ENCODE data around the gene WNT8A. TPM values are rescaled to one million over a fixed set of nuclear protein-coding genes. Genes with fewer than 3 reads are reported as not detected.

Gene WNT8A
- total and polyA plus RNA-seq, 4 donors = not detected

GRCh38 chr5:138096997-138097828 lies 13.4 kb downstream of the WNT8A start:
- H3K27me3 ChIP-seq (ENCODE audit: control insufficient read depth in 1 of 2, insufficient read depth in 2 of 2, low read length in 1 of 2) = peaks cover 0 to 3% of the 10 kb centered on the region in 2 donors
- H3K36me3 ChIP-seq (ENCODE audit: control insufficient read depth in 1 of 2, insufficient read depth in 2 of 2, low read length in 1 of 2) = no peaks in the 10 kb centered on the region
- no peaks in the 10 kb centered on the region for H3K4me1 ChIP-seq (ENCODE audit: control insufficient read depth in 1 of 2, insufficient read depth in 2 of 2, low read length in 2 of 2)
- no peaks in the 10 kb centered on the region for H3K9me3 ChIP-seq (ENCODE audit: control insufficient read depth, low read length)
- DNase-seq (no peak), ATAC-seq (ENCODE audit: low FRiP score) (no peak)
- H3K27ac ChIP-seq (ENCODE audit: low read depth in 1 of 2, low read length in 2 of 2) = no peak overlapping the region
- intact Hi-C loops (cut with DNase I) = no loop called here
- no peak overlapping the region for H3K4me3 ChIP-seq (ENCODE audit: low read length in 2 of 2)
- WGBS, 2 donors = 89 to 91% methylated on average over 11 of the region's 11 CpGs

DNA sequence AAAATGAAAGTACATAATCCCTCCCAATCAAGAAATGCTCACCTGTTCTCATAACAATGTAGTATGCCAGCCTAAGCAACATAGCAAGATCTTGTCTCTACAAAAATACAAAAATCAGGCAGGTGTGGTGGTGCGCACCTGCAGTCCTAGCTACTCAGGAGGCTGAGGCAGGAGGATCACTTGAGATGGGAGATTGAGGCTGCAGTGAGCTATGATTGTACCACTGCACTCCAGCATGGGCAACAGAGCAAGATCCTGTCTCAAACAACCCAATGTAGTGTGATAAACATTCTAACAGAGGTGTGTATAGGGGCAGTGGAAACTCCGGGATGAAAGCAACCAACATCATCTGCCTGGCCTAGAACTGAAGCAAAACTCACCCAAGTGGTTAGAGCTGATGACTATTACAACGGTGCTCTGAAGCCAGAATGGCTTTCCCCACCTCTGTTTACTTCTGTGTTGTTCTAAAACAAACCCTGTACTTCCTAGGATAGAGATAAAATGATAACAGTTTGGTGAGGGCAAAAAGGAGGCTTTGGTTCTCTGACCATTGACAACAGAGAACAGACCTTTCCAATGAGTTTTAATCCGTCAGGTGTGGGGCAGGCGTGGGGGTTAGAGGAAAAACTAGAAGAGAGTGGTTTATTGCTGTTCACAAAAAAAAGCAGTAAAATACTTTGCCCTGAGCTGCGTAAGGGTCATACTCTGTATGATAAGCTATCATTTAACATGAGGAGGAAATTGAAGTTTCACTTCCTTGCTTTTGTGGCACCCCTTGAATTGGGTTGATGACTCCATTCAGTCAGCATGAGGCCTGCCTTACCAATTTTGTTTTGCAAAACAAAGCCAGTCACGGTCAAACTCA lies 18.9 kb downstream of the WNT8A start:
- intact Hi-C loops (cut with DNase I) = no loop called here
- H3K4me1 ChIP-seq (ENCODE audit: control insufficient read depth in 1 of 2, insufficient read depth in 2 of 2, low read length in 2 of 2) = no peaks in the 10 kb centered on the region
- no peak overlapping the region for H3K27ac ChIP-seq (ENCODE audit: low read depth in 1 of 2, low read length in 2 of 2)
- H3K36me3 ChIP-seq (ENCODE audit: control insufficient read depth in 1 of 2, insufficient read depth in 2 of 2, low read length in 1 of 2) = no peaks in the 10 kb centered on the region
- ATAC-seq (ENCODE audit: low FRiP score) = no peak
- no peak for DNase-seq
- H3K9me3 ChIP-seq (ENCODE audit: control insufficient read depth, low read length) = no peaks in the 10 kb centered on the region
- H3K27me3 ChIP-seq (ENCODE audit: control insufficient read depth in 1 of 2, insufficient read depth in 2 of 2, low read length in 1 of 2) = peaks cover 0 to 2% of the 10 kb centered on the region in 2 donors
- 58% methylated on average over 7 of the region's 7 CpGs for WGBS, 2 donors
- H3K4me3 ChIP-seq (ENCODE audit: low read length in 2 of 2) = no peak overlapping the region

- no peak for DNase-seq
- H3K36me3 ChIP-seq (ENCODE audit: control insufficient read depth in 1 of 2, insufficient read depth in 2 of 2, low read length in 1 of 2) = no peaks in the 10 kb centered on the region
- no peaks in the 10 kb centered on the region for H3K9me3 ChIP-seq (ENCODE audit: control insufficient read depth, low read length)
- H3K27me3 ChIP-seq (ENCODE audit: control insufficient read depth in 1 of 2, insufficient read depth in 2 of 2, low read length in 1 of 2) = peaks cover 0 to 2% of the 10 kb centered on the region in 2 donors
- no peak overlapping the region for H3K27ac ChIP-seq (ENCODE audit: low read depth in 1 of 2, low read length in 2 of 2)
- WGBS, 2 donors = 6 to 12% methylated on average over 3 of the region's 3 CpGs
- intact Hi-C loops (cut with DNase I) = no loop called here
- no peaks in the 10 kb centered on the region for H3K4me1 ChIP-seq (ENCODE audit: control insufficient read depth in 1 of 2, insufficient read depth in 2 of 2, low read length in 2 of 2)
- no peak for ATAC-seq (ENCODE audit: low FRiP score)
- no peak overlapping the region for H3K4me3 ChIP-seq (ENCODE audit: low read length in 2 of 2)
Observed at GRCh38 chr5:138103319-138103637, 19.4 kb downstream of the WNT8A start.

DNA sequence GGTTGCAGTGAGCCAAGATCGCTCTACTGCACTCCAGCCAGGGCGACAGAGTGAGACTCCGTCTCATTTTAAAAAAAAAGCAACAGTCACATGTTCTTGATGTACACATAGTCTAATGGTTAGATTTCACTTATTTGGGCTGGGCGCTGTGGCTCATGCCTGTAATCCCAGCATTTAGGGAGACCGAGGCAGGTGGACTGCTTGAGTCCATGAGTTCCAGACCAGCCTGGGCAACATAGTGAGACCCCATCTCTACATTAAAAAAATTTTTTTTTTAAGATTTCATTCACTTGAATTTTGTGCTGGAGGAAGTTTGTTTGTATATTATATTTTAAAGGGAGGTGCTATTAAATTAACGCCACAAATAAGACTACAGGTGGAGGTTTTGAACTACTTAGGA lies 21.9 kb downstream of the WNT8A start:
- DNase-seq (no peak), ATAC-seq (ENCODE audit: low FRiP score) (no peak)
- Histone ChIP-seq H3K36me3 (ENCODE audit: control insufficient read depth in 1 of 2, insufficient read depth in 2 of 2, low read length in 1 of 2) (no peaks in the 10 kb centered on the region), H3K9me3 (ENCODE audit: control insufficient read depth, low read length) (no peaks in the 10 kb centered on the region), H3K27ac (ENCODE audit: low read depth in 1 of 2, low read length in 2 of 2) (no peak overlapping the region), H3K4me3 (ENCODE audit: low read length in 2 of 2) (no peak overlapping the region), H3K4me1 (ENCODE audit: control insufficient read depth in 1 of 2, insufficient read depth in 2 of 2, low read length in 2 of 2) (no peaks in the 10 kb centered on the region), H3K27me3 (ENCODE audit: control insufficient read depth in 1 of 2, insufficient read depth in 2 of 2, low read length in 1 of 2) (peaks cover 0 to 2% of the 10 kb centered on the region in 2 donors)
- intact Hi-C loops (cut with DNase I) = no loop called here
- 86 to 88% methylated on average over 6 of the region's 6 CpGs for WGBS, 2 donors

- no peak overlapping the region for H3K4me3 ChIP-seq (ENCODE audit: low read length in 2 of 2)
- no peaks in the 10 kb centered on the region for H3K9me3 ChIP-seq (ENCODE audit: control insufficient read depth, low read length)
- intact Hi-C loops (cut with DNase I) = no loop called here
- H3K27ac ChIP-seq (ENCODE audit: low read depth in 1 of 2, low read length in 2 of 2) = no peak overlapping the region
- no peaks in the 10 kb centered on the region for H3K36me3 ChIP-seq (ENCODE audit: control insufficient read depth in 1 of 2, insufficient read depth in 2 of 2, low read length in 1 of 2)
- H3K27me3 ChIP-seq (ENCODE audit: control insufficient read depth in 1 of 2, insufficient read depth in 2 of 2, low read length in 1 of 2) = peaks cover 0 to under 1% of the 10 kb centered on the region in 2 donors
- 29 to 38% methylated on average over 1 of the region's 1 CpG for WGBS, 2 donors
- no peaks in the 10 kb centered on the region for H3K4me1 ChIP-seq (ENCODE audit: control insufficient read depth in 1 of 2, insufficient read depth in 2 of 2, low read length in 2 of 2)
- no peak for DNase-seq
- no peak for ATAC-seq (ENCODE audit: low FRiP score)
Observed at GRCh38 chr5:138107213-138107612, 23.4 kb downstream of the WNT8A start.

- no peak overlapping the region for H3K27ac ChIP-seq (ENCODE audit: low read depth in 1 of 2, low read length in 2 of 2)
- no peaks in the 10 kb centered on the region for H3K4me1 ChIP-seq (ENCODE audit: control insufficient read depth in 1 of 2, insufficient read depth in 2 of 2, low read length in 2 of 2)
- no peaks in the 10 kb centered on the region for H3K36me3 ChIP-seq (ENCODE audit: control insufficient read depth in 1 of 2, insufficient read depth in 2 of 2, low read length in 1 of 2)
- DNase-seq (no peak), ATAC-seq (ENCODE audit: low FRiP score) (no peak)
- H3K9me3 ChIP-seq (ENCODE audit: control insufficient read depth, low read length) = no peaks in the 10 kb centered on the region
- WGBS, 2 donors = 79 to 82% methylated on average over 1 of the region's 1 CpG
- no peak overlapping the region for H3K4me3 ChIP-seq (ENCODE audit: low read length in 2 of 2)
- intact Hi-C loops (cut with DNase I) = no loop called here
- H3K27me3 ChIP-seq (ENCODE audit: control insufficient read depth in 1 of 2, insufficient read depth in 2 of 2, low read length in 1 of 2) = no peaks in the 10 kb centered on the region
Observed at GRCh38 chr5:138109463-138110265, 25.8 kb downstream of the WNT8A start.

- WGBS, 2 donors = 38 to 44% methylated on average over 4 of the region's 4 CpGs
- no peak overlapping the region for H3K4me3 ChIP-seq (ENCODE audit: low read length in 2 of 2)
- no peaks in the 10 kb centered on the region for H3K27me3 ChIP-seq (ENCODE audit: control insufficient read depth in 1 of 2, insufficient read depth in 2 of 2, low read length in 1 of 2)
- no peaks in the 10 kb centered on the region for H3K4me1 ChIP-seq (ENCODE audit: control insufficient read depth in 1 of 2, insufficient read depth in 2 of 2, low read length in 2 of 2)
- ATAC-seq (ENCODE audit: low FRiP score) = no peak
- H3K36me3 ChIP-seq (ENCODE audit: control insufficient read depth in 1 of 2, insufficient read depth in 2 of 2, low read length in 1 of 2) = no peaks in the 10 kb centered on the region
- intact Hi-C loops (cut with DNase I) = no loop called here
- H3K27ac ChIP-seq (ENCODE audit: low read depth in 1 of 2, low read length in 2 of 2) = no peak overlapping the region
- DNase-seq = no peak
- H3K9me3 ChIP-seq (ENCODE audit: control insufficient read depth, low read length) = no peaks in the 10 kb centered on the region
Observed at GRCh38 chr5:138110266-138110963, 26.6 kb downstream of the WNT8A start.

GRCh38 chr5:138111181-138111580 lies 27.3 kb downstream of the WNT8A start:
- intact Hi-C loops (cut with DNase I) = no loop called here
- Histone ChIP-seq H3K27me3 (ENCODE audit: control insufficient read depth in 1 of 2, insufficient read depth in 2 of 2, low read length in 1 of 2) (no peaks in the 10 kb centered on the region), H3K4me1 (ENCODE audit: control insufficient read depth in 1 of 2, insufficient read depth in 2 of 2, low read length in 2 of 2) (no peaks in the 10 kb centered on the region), H3K27ac (ENCODE audit: low read depth in 1 of 2, low read length in 2 of 2) (no peak overlapping the region), H3K4me3 (ENCODE audit: low read length in 2 of 2) (no peak overlapping the region), H3K36me3 (ENCODE audit: control insufficient read depth in 1 of 2, insufficient read depth in 2 of 2, low read length in 1 of 2) (no peaks in the 10 kb centered on the region), H3K9me3 (ENCODE audit: control insufficient read depth, low read length) (no peaks in the 10 kb centered on the region)
- ATAC-seq (ENCODE audit: low FRiP score) = no peak
- WGBS, 2 donors = 76 to 77% methylated on average over 4 of the region's 4 CpGs
- no peak for DNase-seq

Measured in aorta (tissue), 5 donors.